Stimulated activated CD8-positive, alpha-beta memory T cell treated with anti-CD3 and anti-CD28 coated beads, Interleukin-4, amount 100 ng/mL, for 4 hours (primary cell): ENCODE results near the gene JMJD1C.
"Not testable (repeated sequence)": the region's sequence is repeated elsewhere in the genome, so short reads cannot be mapped to it uniquely, and the experiment has no call there.

Experiments used
- DNase-seq, 2 donors: peaks; one replicate each; pipeline ENCODE4 v3.0.0-alpha.2; 2020; ENCODE audit warnings: low read depth in 2 of 2, low spot score in 1 of 2

JMJD1C gene

GRCh38 chr10:63192826-63193225, 273.0 kb downstream of the JMJD1C start:
- no peak for DNase-seq

GRCh38 chr10:63175534-63175933, 290.2 kb downstream of the JMJD1C start:
- DNase-seq: no peak

GRCh38 chr10:63173468-63174232, 292.1 kb downstream of the JMJD1C start:
- no peak for DNase-seq

- DNase-seq: no peak
Observed at GRCh38 chr10:63171926-63172325, 293.9 kb downstream of the JMJD1C start.

GRCh38 chr10:63171255-63171855, 294.4 kb downstream of the JMJD1C start:
- DNase-seq: no peak

- DNase-seq: no peak
Observed at GRCh38 chr10:63169624-63170023, 296.2 kb downstream of the JMJD1C start.

GRCh38 chr10:63168821-63169462, 296.8 kb downstream of the JMJD1C start:
- no peak for DNase-seq

GRCh38 chr10:63166742-63167258, 299.0 kb downstream of the JMJD1C start:
- no peak for DNase-seq

GRCh38 chr10:63165249-63165648, 300.5 kb downstream of the JMJD1C start:
- no peak for DNase-seq

GRCh38 chr10:63164166-63164623, 301.6 kb downstream of the JMJD1C start:
- DNase-seq: no peak

- no peak for DNase-seq
Observed at GRCh38 chr10:63161592-63161991, 304.2 kb downstream of the JMJD1C start.

GRCh38 chr10:63157845-63158624, 307.7 kb downstream of the JMJD1C start:
- DNase-seq: peak; percentile 4 to 9

- DNase-seq: no peak
Observed at GRCh38 chr10:63156236-63156635, 309.5 kb downstream of the JMJD1C start.

GRCh38 chr10:63155388-63156020, 310.3 kb downstream of the JMJD1C start:
- no peak for DNase-seq

- no peak for DNase-seq
Observed at GRCh38 chr10:63154546-63155387, 311.0 kb downstream of the JMJD1C start.

- DNase-seq: not testable (repeated sequence)
Observed at GRCh38 chr10:63153868-63154545, 311.8 kb downstream of the JMJD1C start.

- no peak for DNase-seq
Observed at GRCh38 chr10:63150745-63151144, 315.0 kb downstream of the JMJD1C start.

- DNase-seq: no peak
Observed at GRCh38 chr10:63146503-63146902, 319.3 kb downstream of the JMJD1C start.

- DNase-seq: no peak
Observed at GRCh38 chr10:63145782-63146181, 320.0 kb downstream of the JMJD1C start.
